Activated B cell treated with CpG ODN at 0.5 μM for 24 hours (primary cell): Measurements from ENCODE around the gene CAPSL. TPM values are rescaled to one million over a fixed set of nuclear protein-coding genes. Genes with fewer than 3 reads are reported as not detected.
A peak's percentile ranks its signal among the peaks of the same experiment; 100 is the strongest.
"Not testable (repeated sequence)": the region's sequence is repeated elsewhere in the genome, so short reads cannot be mapped to it uniquely, and the experiment has no call there.

ENCODE experiments used
- ATAC-seq: fragments of 200-7000 bp; cut with Tn5 transposase; one replicate; pipeline ENCODE4 v1.10.0; 2021; ENCODE audit warnings: low read depth, mild to moderate bottlenecking, moderate library complexity
- CTCF ChIA-PET: fragments of 350-600 bp; sonication (Branson Sonifier 250); formaldehyde crosslinking; loops from one replicate; lab custom pipeline; 2021; ENCODE audit warnings: antibody characterized with exemption; lab: Charles Lee
- POLR2A ChIA-PET: fragments of 350-600 bp; sonication (Branson Sonifier 250); formaldehyde crosslinking; loops from one replicate; lab custom pipeline; 2021; ENCODE audit warnings: antibody characterized with exemption; lab: Charles Lee
- DNase-seq: peaks from one replicate; pipeline ENCODE4 v3.0.0; 2022
- H3K27ac Mint-ChIP-seq: one replicate; pipeline ENCODE4 v1.8.0; 2020; ENCODE audit warnings: mixed read lengths
- H3K27me3 Mint-ChIP-seq: one replicate; pipeline ENCODE4 v1.8.0; 2021; ENCODE audit warnings: mixed read lengths
- H3K36me3 Mint-ChIP-seq: one replicate; pipeline ENCODE4 v1.8.0; 2021; ENCODE audit warnings: low read depth, mixed read lengths
- H3K4me1 Mint-ChIP-seq: one replicate; pipeline ENCODE4 v1.8.0; 2021; ENCODE audit warnings: mixed read lengths
- H3K4me3 Mint-ChIP-seq: one replicate; pipeline ENCODE4 v1.8.0; 2020; ENCODE audit warnings: mild to moderate bottlenecking, mixed read lengths
- H3K9me3 Mint-ChIP-seq: one replicate; pipeline ENCODE4 v1.8.0; 2020; ENCODE audit warnings: mixed read lengths
- intact Hi-C: fragments of 100-400 bp; cut with micrococcal nuclease; formaldehyde crosslinking; loops from one replicate; pipeline ENCODE4 v1.15.1; 2024
- total RNA-seq: library from RNA; stranded (reverse); gene quantifications from 2 replicates; pipeline ENCODE4 v1.2.3, GENCODE V29; 2022
- TF ChIP-seq, protein P1 (sequence below): fragments of 200-600 bp; IDR thresholded peaks from one replicate; pipeline ENCODE4 v1.8.0; 2022; ENCODE audit warnings: antibody characterized with exemption, mild to moderate bottlenecking

The CAPSL gene
- total RNA-seq, 1 donor from 2014 or later = not detected

DNA sequence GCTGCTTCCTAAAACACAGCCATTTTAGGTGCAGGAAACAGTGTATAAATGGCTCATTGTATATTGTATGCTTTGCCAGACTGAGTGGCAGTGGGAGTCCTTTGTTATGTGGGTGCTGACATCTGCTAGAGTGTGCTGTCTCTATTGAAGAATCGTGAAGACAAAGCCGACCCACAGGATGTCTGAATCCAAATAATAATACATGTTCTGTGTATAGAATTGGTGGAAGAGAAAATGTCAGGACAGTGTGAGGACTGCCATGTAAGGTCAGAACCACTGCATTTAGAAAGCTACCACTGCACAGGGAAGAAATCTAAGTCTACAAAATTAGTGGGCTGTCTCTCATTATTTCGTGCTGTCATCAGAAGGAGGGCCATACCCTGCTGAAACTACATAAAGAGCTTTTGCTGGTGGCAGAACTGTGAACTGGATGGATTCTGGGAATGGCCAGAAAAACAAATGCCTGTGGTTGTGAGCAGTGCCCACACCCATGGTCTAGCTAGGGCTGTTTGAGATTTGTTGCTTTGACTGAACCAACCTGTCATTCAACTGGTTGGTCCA, 79.2 kb downstream of the CAPSL start:
- intact Hi-C loops = no loop called here
- DNase-seq (no peak), ATAC-seq (no peak)
- CTCF ChIA-PET = interaction anchor here (0.6 kb wide), 1 partner anchor 1258 kb away, joined by 3 read pairs; no protein-coding TSS in a partner anchor
- TF ChIP-seq, protein P1, sequence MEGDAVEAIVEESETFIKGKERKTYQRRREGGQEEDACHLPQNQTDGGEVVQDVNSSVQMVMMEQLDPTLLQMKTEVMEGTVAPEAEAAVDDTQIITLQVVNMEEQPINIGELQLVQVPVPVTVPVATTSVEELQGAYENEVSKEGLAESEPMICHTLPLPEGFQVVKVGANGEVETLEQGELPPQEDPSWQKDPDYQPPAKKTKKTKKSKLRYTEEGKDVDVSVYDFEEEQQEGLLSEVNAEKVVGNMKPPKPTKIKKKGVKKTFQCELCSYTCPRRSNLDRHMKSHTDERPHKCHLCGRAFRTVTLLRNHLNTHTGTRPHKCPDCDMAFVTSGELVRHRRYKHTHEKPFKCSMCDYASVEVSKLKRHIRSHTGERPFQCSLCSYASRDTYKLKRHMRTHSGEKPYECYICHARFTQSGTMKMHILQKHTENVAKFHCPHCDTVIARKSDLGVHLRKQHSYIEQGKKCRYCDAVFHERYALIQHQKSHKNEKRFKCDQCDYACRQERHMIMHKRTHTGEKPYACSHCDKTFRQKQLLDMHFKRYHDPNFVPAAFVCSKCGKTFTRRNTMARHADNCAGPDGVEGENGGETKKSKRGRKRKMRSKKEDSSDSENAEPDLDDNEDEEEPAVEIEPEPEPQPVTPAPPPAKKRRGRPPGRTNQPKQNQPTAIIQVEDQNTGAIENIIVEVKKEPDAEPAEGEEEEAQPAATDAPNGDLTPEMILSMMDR = no peak
- no peak overlapping the region for H3K27ac Mint-ChIP-seq
- H3K9me3 Mint-ChIP-seq = no peaks in the 10 kb centered on the region
- H3K4me3 Mint-ChIP-seq = no peak overlapping the region
- H3K27me3 Mint-ChIP-seq = peaks cover 4% of the 10 kb centered on the region
- no peaks in the 10 kb centered on the region for H3K36me3 Mint-ChIP-seq
- H3K4me1 Mint-ChIP-seq = peaks cover 16% of the 10 kb centered on the region
- POLR2A ChIA-PET = no interaction called here

DNA sequence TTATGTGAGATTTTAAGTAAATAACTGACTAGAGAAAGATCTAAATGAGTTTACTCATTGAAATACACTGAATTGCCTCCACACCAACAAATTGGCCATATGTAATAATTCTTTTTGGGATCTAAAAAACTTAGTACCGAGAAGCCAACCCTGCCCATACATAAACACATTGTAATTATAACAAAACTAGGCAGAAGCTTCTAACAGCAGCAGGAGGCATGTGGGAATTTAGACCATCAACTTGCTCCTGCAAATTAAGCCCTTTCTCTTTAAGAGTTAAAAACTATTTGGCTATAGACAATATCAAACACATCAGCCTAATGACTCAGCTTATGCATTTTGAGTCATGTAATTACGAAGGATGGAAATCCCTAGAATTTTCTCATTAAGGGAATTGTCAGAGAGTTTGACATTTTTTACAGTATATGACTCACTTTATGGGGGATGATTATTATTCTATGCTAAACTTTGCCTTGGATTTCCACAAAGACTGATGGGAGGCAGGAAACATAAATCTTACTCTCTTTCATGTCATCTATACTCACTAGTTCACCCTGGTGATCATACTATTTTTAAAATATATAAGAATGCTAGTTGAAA, 80.7 kb downstream of the CAPSL start:
- H3K9me3 Mint-ChIP-seq = no peaks in the 10 kb centered on the region
- H3K4me3 Mint-ChIP-seq = peak overlapping the region; percentile 25
- DNase-seq (no peak), ATAC-seq (no peak)
- peaks cover 26% of the 10 kb centered on the region for H3K4me1 Mint-ChIP-seq
- TF ChIP-seq, protein P1 = no peak
- no peaks in the 10 kb centered on the region for H3K36me3 Mint-ChIP-seq
- ChIA-PET CTCF (no interaction called here), POLR2A (no interaction called here)
- intact Hi-C loops = no loop called here
- H3K27me3 Mint-ChIP-seq = peaks cover 4% of the 10 kb centered on the region
- no peak overlapping the region for H3K27ac Mint-ChIP-seq

DNA sequence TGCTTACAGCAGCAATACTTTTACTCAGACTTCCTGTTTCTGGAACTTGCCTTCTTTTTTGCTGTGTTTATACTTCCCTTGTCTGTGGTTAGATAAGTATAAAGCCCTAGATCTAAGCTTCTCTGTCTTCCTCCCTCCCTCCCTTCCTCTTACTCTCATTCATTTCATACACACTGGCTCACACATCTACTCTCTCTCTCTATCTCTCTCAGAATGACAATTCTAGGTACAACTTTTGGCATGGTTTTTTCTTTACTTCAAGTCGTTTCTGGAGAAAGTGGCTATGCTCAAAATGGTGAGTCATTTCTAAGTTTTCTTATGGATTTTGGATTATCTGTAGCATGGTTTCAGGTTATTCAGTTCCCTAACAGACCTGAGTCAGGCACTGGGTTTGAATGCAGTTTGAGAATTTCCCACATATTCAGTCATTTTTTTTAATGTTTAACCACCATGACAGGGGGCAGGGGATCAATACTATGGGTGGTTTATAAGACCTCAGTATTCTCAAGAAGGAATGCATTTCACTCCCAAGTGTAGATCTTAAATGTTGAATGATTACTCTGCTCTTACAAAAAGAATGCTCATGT, 81.6 kb downstream of the CAPSL start, which contains the start of gene IL7R:
TSS of gene IL7R (plus strand) at position 127 of the 587 bp plus-strand sequence. CDS start at position 214, 87 bp downstream.
- CTCF ChIA-PET = no interaction called here
- peaks cover 32% of the 10 kb centered on the region for H3K4me1 Mint-ChIP-seq
- no peak within 1 kb of the TSS for H3K27ac Mint-ChIP-seq
- intact Hi-C loops = no loop called here
- TF ChIP-seq, protein P1 = no peak
- peak; percentile 26 for ATAC-seq
- H3K27me3 Mint-ChIP-seq = peaks cover 4% of the 10 kb centered on the region
- DNase-seq = no peak
- H3K4me3 Mint-ChIP-seq = no peak within 1 kb of the TSS
- POLR2A ChIA-PET = no interaction called here
- no peaks in the 10 kb centered on the region for H3K9me3 Mint-ChIP-seq
- no peaks in the 10 kb centered on the region for H3K36me3 Mint-ChIP-seq

DNA sequence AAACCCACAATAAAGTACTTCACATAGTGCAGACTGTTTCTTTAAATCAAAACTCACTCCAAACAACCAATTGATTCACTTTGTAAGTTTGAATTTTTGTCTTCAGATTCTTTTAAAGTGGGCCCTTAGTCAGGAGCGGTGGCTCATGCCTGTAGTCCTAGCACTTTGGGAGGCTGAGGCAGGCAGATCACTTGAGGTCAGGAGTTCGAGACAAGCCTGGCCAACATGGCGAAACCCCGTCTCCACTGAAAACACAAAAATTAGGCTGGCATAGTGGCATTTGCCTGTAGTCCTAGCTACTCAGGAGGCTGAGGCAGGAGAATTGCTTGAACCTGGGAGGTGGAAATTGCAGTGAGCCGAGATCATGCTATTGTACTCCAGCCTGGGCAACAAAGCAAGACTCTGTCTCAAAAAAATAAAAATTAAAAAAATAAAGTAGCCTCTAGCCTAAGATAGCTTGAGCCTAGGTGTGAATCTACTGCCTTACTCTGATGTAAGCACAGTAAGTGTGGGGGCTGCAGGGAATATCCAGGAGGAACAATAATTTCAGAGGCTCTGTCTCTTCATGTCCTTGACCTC, 82.1 kb downstream of the CAPSL start:
- H3K9me3 Mint-ChIP-seq, CTCF ChIA-PET, POLR2A ChIA-PET, ATAC-seq, H3K27me3 Mint-ChIP-seq, H3K36me3 Mint-ChIP-seq, intact Hi-C loops, H3K4me3 Mint-ChIP-seq, DNase-seq, H3K27ac Mint-ChIP-seq: not testable (repeated sequence)
- peaks cover 34% of the 10 kb centered on the region for H3K4me1 Mint-ChIP-seq

DNA sequence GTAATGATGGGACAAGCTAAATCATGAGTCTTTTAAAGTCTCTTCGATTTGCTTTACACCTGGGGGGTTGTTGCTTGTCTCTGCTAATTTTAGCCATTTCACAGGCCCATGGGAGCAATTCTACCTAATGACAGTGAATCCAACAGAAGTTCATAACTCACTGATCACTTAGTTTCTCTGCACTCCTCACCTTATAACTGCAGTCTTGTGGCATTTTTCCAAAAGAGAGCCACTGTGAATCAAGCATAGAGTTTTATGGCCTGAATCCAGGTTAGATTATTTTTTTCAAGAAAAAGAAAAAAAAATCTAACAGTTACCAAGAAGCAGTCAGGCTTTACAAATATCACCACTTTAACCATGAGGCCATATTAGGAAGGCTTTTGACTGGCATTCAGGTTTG, 83.2 kb downstream of the CAPSL start:
- no peak overlapping the region for H3K4me3 Mint-ChIP-seq
- DNase-seq = no peak

More for the DNA sequence above, 83.2 kb downstream of the CAPSL start:
- no peaks in the 10 kb centered on the region for H3K36me3 Mint-ChIP-seq
- intact Hi-C loops = no loop called here
- TF ChIP-seq, protein P1 = no peak
- ChIA-PET CTCF (no interaction called here), POLR2A (no interaction called here)
- H3K4me1 Mint-ChIP-seq = peaks cover 34% of the 10 kb centered on the region
- peaks cover 4% of the 10 kb centered on the region for H3K27me3 Mint-ChIP-seq
- ATAC-seq = no peak
- H3K9me3 Mint-ChIP-seq = no peaks in the 10 kb centered on the region
- H3K27ac Mint-ChIP-seq = no peak overlapping the region

Other genes with a start within 250 kb of the CAPSL start
- 1.9 and 3.0 TPM in 2 replicates for gene IL7R, start 81.7 kb downstream of the CAPSL start, total RNA-seq
- not detected in 2 replicates for gene UGT3A1, start 52.8 kb upstream of the CAPSL start, total RNA-seq
- gene UGT3A2, start 128.3 kb upstream of the CAPSL start, total RNA-seq = not detected in 2 replicates
- 6.4 and 8.9 TPM in 2 replicates for gene LMBRD2, start 213.3 kb upstream of the CAPSL start, total RNA-seq
- gene SKP2, start 213.5 kb upstream of the CAPSL start, total RNA-seq = 18.5 TPM in 2 replicates